ENCODE results near the gene ZMIZ1.

DNA sequence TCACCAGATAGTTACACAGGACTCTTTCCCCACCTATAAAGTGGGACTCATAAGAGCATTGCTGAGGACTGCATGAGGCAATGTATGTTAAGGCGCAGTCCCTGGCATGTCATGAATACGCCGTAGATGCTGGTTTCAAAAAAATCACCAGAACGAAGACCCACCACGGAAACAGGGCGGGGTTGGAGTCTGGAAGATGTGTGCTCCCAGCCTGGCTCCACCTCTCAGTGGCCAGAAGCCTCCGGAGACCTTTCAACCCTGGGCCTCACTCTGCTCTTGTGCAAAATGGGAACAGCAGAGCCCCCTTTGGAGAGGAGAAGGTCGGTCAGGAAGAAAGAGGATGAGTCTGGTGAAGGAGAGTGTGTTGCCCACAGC, 12.4 kb upstream of the ZMIZ1 start:
- TF ChIP-seq, protein P1, sequence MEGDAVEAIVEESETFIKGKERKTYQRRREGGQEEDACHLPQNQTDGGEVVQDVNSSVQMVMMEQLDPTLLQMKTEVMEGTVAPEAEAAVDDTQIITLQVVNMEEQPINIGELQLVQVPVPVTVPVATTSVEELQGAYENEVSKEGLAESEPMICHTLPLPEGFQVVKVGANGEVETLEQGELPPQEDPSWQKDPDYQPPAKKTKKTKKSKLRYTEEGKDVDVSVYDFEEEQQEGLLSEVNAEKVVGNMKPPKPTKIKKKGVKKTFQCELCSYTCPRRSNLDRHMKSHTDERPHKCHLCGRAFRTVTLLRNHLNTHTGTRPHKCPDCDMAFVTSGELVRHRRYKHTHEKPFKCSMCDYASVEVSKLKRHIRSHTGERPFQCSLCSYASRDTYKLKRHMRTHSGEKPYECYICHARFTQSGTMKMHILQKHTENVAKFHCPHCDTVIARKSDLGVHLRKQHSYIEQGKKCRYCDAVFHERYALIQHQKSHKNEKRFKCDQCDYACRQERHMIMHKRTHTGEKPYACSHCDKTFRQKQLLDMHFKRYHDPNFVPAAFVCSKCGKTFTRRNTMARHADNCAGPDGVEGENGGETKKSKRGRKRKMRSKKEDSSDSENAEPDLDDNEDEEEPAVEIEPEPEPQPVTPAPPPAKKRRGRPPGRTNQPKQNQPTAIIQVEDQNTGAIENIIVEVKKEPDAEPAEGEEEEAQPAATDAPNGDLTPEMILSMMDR (IDR thresholded peaks at IDR 0.05): no peak
- TF ChIP-seq TCF7L2 (IDR thresholded peaks at IDR 0.05; ENCODE audit: low read depth, low read length) (no peak), POLR2AphosphoS5 (IDR thresholded peaks at IDR 0.05; ENCODE audit: low read depth, low read length) (no peak), SIN3A (IDR thresholded peaks at IDR 0.05; ENCODE audit: borderline replicate concordance, insufficient read depth, low read depth, low read length) (no peak)
- TF ChIP-seq, protein P2, sequence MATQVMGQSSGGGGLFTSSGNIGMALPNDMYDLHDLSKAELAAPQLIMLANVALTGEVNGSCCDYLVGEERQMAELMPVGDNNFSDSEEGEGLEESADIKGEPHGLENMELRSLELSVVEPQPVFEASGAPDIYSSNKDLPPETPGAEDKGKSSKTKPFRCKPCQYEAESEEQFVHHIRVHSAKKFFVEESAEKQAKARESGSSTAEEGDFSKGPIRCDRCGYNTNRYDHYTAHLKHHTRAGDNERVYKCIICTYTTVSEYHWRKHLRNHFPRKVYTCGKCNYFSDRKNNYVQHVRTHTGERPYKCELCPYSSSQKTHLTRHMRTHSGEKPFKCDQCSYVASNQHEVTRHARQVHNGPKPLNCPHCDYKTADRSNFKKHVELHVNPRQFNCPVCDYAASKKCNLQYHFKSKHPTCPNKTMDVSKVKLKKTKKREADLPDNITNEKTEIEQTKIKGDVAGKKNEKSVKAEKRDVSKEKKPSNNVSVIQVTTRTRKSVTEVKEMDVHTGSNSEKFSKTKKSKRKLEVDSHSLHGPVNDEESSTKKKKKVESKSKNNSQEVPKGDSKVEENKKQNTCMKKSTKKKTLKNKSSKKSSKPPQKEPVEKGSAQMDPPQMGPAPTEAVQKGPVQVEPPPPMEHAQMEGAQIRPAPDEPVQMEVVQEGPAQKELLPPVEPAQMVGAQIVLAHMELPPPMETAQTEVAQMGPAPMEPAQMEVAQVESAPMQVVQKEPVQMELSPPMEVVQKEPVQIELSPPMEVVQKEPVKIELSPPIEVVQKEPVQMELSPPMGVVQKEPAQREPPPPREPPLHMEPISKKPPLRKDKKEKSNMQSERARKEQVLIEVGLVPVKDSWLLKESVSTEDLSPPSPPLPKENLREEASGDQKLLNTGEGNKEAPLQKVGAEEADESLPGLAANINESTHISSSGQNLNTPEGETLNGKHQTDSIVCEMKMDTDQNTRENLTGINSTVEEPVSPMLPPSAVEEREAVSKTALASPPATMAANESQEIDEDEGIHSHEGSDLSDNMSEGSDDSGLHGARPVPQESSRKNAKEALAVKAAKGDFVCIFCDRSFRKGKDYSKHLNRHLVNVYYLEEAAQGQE (IDR thresholded peaks at IDR 0.05; ENCODE audit: insufficient read depth in 1 of 2, low read depth in 2 of 2, low read length in 1 of 2): no peak
